HG03520 (cell line): Measurements from ENCODE around the gene GPATCH3.
"Not testable (repeated sequence)": the region's sequence is repeated elsewhere in the genome, so short reads cannot be mapped to it uniquely, and the experiment has no call there.

Experiments
- ATAC-seq: cut with Tn5 transposase; IDR thresholded peaks from one replicate; pipeline ENCODE4 v1.9.1; 2021; ENCODE audit warnings: mild to moderate bottlenecking, moderate library complexity; ENCODE audit not compliant: unreplicated experiment

The GPATCH3 gene

DNA sequence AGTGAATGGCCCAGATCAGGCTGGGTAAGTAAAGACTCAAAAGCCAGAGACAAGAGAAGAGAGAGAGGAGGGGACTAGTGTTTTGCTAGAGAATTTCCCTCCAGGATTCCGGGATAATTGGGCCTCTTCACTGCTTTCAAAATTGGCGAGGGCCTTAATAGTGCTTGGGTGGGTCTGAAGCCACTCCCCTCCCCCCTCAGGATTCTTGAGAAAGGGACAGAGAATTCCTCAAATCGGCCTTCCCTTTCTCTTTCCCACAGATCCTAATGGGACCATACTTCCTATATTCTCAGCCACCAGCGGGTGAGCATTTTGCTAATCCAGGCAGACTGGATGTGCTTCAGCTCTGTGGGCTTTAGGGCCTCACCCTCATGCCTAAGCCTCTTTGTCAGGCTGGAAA is 25.4 kb downstream of the GPATCH3 start:
- ATAC-seq, result no peak

DNA sequence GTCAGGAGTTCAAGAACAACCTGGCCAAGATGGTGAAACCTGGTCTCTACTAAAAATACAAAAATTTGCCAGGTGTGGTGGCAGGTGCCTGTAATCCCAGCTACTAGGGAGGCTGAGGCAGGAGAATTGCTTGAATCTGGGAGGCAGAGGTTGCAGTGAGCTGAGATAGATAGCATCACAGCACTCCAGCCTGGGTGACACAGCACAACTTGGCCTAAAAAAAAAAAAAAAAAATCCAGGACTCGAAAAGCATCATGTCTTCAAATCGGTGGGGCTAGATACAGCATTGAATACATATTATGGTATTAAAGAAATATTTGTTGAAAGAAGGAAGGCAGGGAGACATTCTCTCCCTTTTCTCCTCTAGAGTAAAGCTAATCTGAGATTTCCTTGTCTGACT is 27.2 kb downstream of the GPATCH3 start:
- not testable (repeated sequence) for ATAC-seq

DNA sequence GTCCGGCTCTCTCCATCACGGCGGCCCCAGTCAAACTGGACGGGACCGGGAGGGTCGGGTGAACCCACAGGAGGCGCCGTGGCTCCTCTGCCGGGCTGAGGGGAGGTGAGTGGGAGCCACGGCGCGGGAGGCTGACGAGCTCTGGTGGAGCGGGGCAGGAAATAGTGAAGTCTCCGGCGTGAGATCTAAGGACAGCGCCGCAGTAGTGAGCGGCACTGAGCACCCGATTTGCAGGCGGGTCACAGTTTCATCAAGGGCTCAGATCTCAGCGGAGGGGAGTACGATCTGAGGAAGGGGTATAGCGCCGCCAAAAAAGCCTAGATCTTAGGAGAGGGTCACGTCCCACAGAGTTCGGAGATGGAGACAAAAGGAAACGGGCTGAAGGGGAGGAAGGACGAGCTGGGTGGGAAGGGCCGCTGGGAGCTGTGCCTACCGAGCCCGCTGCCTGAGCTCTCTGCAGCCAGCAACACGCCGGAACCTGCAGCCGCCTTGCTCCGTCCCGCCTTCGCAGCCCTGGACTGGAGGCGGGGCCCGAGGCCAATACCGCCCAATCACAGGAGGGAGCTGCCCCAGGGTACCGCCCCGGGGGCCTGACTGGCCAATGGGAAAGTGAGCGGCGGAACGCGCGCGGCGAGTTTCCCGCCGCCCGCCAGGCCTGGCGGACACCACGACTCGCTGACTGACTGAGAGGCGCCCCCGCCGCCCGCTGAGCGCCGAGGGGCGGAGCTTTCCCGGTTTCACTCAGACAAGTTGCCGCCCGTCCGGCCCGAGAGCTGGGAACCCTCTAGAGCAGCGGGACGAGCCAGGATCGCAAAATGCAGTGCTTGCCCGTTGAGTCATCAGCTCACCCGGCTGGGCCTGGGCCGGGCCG is 35.4 kb downstream of the GPATCH3 start:
- peak; percentile 86 for ATAC-seq

DNA sequence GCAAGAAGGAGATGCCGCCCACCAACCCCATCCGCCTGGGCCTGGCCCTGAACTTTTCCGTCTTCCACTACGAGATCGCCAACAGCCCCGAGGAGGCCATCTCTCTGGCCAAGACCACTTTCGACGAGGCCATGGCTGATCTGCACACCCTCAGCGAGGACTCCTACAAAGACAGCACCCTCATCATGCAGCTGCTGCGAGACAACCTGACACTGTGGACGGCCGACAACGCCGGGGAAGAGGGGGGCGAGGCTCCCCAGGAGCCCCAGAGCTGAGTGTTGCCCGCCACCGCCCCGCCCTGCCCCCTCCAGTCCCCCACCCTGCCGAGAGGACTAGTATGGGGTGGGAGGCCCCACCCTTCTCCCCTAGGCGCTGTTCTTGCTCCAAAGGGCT is 36.6 kb downstream of the GPATCH3 start:
- no peak for ATAC-seq

DNA sequence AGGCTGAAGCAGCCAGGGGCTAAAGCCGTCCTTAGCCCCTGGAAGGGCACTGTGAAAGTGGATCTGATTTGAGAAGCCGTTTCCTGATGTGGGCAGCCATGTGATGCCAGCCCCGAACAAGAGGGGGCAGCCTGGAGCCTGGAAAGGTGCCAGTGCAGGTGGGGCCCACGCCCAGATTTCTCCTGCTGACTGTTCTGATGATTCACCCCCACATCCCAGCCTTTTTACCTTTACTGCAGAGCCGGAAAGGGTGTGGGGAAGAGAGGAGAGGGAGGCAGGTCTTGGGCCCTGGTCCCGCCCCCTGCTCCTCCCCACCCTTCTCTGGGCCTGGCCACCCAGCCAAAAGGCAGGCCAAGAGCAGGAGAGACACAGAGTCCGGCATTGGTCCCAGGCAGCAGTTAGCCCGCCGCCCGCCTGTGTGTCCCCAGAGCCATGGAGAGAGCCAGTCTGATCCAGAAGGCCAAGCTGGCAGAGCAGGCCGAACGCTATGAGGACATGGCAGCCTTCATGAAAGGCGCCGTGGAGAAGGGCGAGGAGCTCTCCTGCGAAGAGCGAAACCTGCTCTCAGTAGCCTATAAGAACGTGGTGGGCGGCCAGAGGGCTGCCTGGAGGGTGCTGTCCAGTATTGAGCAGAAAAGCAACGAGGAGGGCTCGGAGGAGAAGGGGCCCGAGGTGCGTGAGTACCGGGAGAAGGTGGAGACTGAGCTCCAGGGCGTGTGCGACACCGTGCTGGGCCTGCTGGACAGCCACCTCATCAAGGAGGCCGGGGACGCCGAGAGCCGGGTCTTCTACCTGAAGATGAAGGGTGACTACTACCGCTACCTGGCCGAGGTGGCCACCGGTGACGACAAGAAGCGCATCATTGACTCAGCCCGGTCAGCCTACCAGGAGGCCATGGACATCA is 37.2 kb downstream of the GPATCH3 start, which contains the start of gene SFN:
TSS of gene SFN (plus strand) at position 369 of the 904 bp plus-strand sequence. CDS start at position 433, 64 bp downstream.
- no peak for ATAC-seq

GRCh38 chr1:26861889-26862378 is 38.3 kb downstream of the GPATCH3 start:
- ATAC-seq, result no peak

DNA sequence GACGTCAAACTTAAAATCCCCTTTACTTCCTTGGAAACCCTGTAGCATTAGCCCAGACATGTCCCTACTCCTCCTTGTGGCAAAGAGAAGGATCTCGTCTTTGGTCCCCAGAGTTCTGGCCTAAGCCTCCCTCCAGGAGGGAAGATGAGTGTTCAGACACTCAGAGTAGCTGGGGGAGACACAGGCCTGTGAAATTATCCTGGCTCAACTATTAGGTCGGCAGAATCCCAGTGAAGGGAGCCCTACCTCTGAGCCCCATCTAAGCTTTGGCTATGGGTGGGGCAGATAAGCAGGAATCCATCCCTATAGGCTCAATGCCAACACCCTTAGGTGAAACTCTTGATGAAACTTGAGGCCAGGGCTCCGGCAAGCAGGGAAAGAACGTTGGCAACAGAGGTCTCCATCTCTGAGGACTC is 39.0 kb downstream of the GPATCH3 start:
- no peak for ATAC-seq

DNA sequence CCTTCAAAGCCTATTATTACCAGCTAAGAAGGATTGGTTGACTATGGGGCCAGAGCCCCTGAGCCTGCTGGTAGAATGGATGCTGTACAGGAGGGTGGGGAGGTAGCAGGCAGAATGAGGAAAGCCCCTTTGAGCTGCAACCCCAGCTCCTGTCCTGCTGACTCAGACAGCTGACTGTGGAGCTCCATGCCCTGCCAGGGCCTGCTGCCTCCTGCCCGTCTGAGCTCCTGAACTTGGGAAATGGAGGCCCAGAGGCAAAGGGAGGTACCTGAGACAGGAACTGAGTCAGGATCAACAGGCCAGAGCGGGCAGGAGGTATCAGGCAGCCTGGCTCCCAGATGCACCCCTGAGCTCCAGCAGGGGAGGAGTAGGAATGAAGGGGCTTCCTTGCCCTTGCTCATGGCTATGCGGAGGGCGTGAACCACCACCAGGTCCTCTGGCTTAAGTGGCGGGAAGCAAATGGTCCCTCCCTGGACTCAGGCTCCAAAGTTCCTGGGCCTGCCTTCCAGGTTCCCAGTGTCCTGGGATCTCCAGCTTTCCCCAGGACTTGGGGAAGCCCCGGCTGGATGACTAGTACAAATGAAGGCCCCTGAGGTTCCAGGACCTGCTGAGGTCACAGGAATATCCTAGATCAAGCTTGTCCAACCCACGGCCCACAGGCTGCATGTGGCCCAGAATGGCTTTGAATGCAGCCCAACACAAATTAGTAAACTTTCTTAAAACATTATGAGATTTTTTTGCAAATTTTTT is 41.2 kb downstream of the GPATCH3 start:
- no peak for ATAC-seq

DNA sequence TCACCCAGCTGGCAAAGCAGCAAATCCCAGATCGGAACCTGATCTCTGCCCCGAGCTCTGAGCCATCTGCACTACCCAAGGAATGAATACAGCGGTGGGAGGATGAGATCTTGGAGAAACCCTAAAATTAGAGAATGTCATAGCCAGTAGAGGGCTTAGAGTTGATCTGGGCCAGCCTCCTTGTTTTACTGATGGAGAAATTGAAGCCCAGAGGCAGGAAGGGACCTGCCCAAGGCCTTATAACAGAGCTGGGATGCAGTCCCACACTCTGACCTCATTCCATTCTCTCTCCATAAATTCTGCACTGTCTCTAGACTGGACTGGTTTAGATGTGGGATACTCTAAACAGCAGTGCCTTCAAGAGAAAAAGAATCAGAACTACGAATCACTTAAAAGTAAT is 42.1 kb downstream of the GPATCH3 start:
- no peak for ATAC-seq

GRCh38 chr1:26857473-26858060 is 42.7 kb downstream of the GPATCH3 start:
- ATAC-seq, result no peak

DNA sequence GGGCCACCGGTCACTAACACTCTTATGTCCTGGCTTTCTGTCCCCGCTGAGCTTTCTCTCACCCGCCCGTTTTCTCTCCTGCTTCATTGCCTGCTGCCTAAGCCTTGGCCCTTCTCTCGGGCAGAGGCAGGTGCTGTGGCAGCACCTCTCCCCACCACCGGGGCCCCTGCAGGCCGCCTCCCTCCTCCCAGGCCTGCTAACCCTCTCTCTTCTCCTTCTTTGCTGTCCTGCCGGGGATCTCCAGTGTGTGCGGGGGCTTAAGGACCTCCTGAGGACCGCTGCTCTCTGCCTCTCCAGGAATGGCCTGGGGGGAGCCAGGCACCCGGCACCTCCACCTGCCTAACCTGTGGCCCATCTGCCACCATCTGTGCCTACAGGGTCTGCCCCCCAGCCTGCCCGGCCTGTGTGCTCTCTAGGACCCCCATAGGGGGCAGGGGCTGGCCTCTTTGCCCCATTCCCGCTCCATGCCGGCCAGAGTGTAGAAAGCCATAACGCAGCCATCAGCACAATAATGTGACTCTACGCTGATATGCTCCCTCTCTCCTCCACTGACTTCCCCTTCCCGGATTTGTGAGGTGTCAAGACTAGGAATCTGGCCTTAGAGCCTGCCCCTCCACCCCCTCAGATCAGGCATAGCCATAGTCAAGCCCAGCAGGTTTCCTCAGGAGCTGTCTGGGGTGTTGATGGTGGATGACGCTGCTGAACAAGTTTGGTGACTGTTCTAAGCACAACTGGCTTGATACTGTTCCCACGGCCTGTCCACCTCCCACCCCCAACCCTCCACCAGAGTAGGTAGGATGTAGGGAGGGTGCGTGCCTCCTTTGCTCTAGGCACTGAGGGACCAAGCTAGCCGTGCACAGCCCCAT is 43.4 kb downstream of the GPATCH3 start:
- ATAC-seq, result no peak

DNA sequence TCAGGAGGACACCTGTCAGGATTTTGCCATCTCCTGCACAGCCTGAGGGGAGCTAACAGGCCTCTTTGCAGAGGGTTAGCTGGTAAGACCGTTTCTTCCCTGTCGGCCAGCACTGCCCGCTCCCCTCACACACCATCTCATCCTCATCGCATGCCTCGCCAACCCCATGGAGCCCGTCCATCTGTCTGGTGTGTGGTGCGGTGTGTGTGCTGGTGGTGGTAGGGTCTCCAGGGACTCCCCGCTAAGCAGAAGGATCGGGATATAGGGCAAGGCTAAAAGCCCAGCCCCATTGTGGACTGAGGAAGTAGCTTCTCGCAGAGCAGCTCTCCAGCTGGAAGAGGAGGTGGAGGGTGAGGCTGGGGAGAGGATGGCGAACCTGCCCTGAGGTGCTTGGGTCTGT is 44.1 kb downstream of the GPATCH3 start:
- no peak for ATAC-seq

GRCh38 chr1:26855636-26856035 is 44.6 kb downstream of the GPATCH3 start:
- no peak for ATAC-seq

DNA sequence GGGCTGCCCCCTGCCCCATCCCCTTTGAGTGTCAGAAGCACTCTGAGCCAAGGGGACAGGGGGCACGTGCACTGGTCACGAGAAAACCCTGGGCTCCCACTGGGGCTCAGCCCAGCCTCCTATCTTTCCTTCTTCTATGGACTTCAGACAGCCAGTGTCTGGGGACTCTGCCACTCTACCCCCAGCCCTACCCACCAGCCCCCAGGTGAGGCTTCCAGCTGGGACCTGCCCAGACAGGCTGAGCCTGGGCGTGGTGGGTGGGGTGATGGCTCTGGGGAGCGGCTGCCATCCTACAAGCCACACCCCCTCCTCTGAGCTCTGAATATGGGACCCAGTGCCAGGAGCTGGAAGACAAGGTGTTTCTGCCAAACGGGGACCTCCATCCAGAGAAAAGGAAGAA is 45.4 kb downstream of the GPATCH3 start:
- no peak for ATAC-seq

GRCh38 chr1:26853600-26853999 is 46.7 kb downstream of the GPATCH3 start:
- no peak for ATAC-seq

- no peak for ATAC-seq
Observed at GRCh38 chr1:26853156-26853555, 47.1 kb downstream of the GPATCH3 start.

- no peak for ATAC-seq
Observed at GRCh38 chr1:26852701-26853100, 47.6 kb downstream of the GPATCH3 start.

DNA sequence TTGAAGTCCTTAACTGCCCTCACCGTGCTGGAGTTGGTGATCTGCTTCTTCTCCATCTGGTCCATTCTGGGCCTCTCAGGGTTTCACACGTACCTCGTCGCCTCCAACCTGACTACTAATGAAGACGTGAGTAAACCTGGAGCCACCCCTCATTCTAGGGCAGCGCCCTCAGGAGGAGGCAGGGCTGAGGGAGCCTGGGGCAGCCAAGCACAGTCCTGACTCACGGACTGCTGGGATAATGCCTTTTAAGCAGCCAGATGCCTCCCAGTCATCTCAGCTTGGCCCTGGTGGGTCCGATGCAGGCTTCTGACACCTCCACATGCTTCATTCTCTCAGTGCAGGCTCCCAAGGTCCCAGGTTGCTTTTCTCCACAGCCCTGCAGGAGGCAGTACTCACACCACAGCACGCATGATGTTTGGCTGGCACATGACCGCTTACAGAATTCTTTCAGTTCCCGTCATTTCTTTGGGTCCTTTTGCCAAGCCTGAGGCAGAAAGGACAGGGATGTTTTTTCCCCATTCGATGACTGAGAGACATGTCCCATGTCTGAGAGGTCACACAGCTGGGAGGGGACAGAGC is 49.1 kb downstream of the GPATCH3 start:
- no peak for ATAC-seq
